Fibroblast of lung (primary cell): ENCODE data around the gene TNFSF13. TPM values are rescaled to one million over a fixed set of nuclear protein-coding genes. Genes with fewer than 3 reads are reported as not detected.

Source experiments
- DNase-seq, 2 donors: peaks; one replicate each; pipeline versions ENCODE4 v3.0.0 to v3.0.0-alpha.2; 2010; ENCODE audit warnings: low read depth in 2 of 2
- H2AFZ ChIP-seq: 2 replicates; pipeline ENCODE4 v1.5.1; 2012; ENCODE audit warnings: low read length, control low read depth, inconsistent platforms
- H3K27ac ChIP-seq: 2 replicates; pipeline ENCODE4 v1.5.1; 2011; ENCODE audit warnings: low read length, control low read depth; ENCODE audit not compliant: insufficient read depth
- H3K27me3 ChIP-seq: 2 replicates; pipeline ENCODE4 v1.5.1; 2011; ENCODE audit warnings: mild to moderate bottlenecking, low read length; ENCODE audit not compliant: control insufficient read depth, insufficient read depth
- H3K36me3 ChIP-seq: 2 replicates; pipeline ENCODE4 v1.5.1; 2011; ENCODE audit warnings: low read length; ENCODE audit not compliant: control insufficient read depth, insufficient read depth
- H3K4me1 ChIP-seq: 2 replicates; pipeline ENCODE4 v1.5.1; 2011; ENCODE audit warnings: low read length; ENCODE audit not compliant: control insufficient read depth, insufficient read depth; ENCODE audit errors: extremely low read depth
- H3K4me2 ChIP-seq: 2 replicates; pipeline ENCODE4 v1.5.1; 2011; ENCODE audit warnings: low read length, control low read depth; ENCODE audit not compliant: insufficient read depth; ENCODE audit errors: extremely low read depth
- H3K4me3 ChIP-seq, 4 experiments: fragments of 200-600 bp in 1 of 4; sonication (generic) in 1 of 4; replicated peaks in 1 of 4; 2 replicates each; pipeline ENCODE4 v1.5.1; 2011 to 2016; ENCODE audit warnings: low read length in 4 of 4, low read depth in 3 of 4, mild to moderate bottlenecking in 3 of 4, control low read depth in 2 of 4, inconsistent platforms in 1 of 4, mixed read lengths in 1 of 4; ENCODE audit not compliant: insufficient read depth in 1 of 4; ENCODE audit errors: control extremely low read depth in 1 of 4
- H3K79me2 ChIP-seq: 2 replicates; pipeline ENCODE4 v1.5.1; 2012; ENCODE audit warnings: mild to moderate bottlenecking, low read length, inconsistent platforms; ENCODE audit not compliant: control insufficient read depth, insufficient read depth
- H3K9ac ChIP-seq: 2 replicates; pipeline ENCODE4 v1.5.1; 2011; ENCODE audit warnings: mild to moderate bottlenecking, low read length, control low read depth; ENCODE audit not compliant: insufficient read depth
- H3K9me3 ChIP-seq: 2 replicates; pipeline ENCODE4 v1.5.1; 2012; ENCODE audit warnings: low read depth, low read length; ENCODE audit not compliant: control insufficient read depth, insufficient read depth
- H4K20me1 ChIP-seq: 2 replicates; pipeline ENCODE4 v1.5.1; 2011; ENCODE audit warnings: low read length; ENCODE audit not compliant: control insufficient read depth, insufficient read depth; ENCODE audit errors: extremely low read depth
- CTCF ChIP-seq, 2 donors: IDR thresholded peaks in 1 of 2; conservative IDR thresholded peaks in 1 of 2; 1 replicate in 1 of 2; 2 replicates in 1 of 2; pipeline ENCODE4 v1.5.1; 2011 to 2012; ENCODE audit warnings: low read length in 2 of 2, control low read depth in 1 of 2, inconsistent platforms in 1 of 2, low read depth in 1 of 2, mild to moderate bottlenecking in 1 of 2
- EZH2 ChIP-seq: IDR thresholded peaks from 2 replicates; pipeline ENCODE4 v1.5.1; 2012; ENCODE audit warnings: low read length, control low read depth, mild to moderate bottlenecking; ENCODE audit errors: missing control alignments
- polyA plus RNA-seq, 2 donors: library from polyadenylated mRNA; depleted of rRNA in 1 of 2; stranded (reverse) in 1 of 2; unstranded in 1 of 2; fragments of >200 nt; gene quantifications; 2 replicates each; pipeline ENCODE4 v1.2.1, GENCODE V29; 2011 to 2012; ENCODE audit warnings: missing spikeins in 1 of 2
- total RNA-seq: library from RNA; depleted of rRNA; stranded (reverse); fragments of >200 nt; gene quantifications from 2 replicates; pipeline ENCODE4 v1.2.1, GENCODE V29; 2014

TNFSF13 gene
- total and polyA plus RNA-seq, 2 donors (not counting 1 experiment from before 2014, with no cell fraction given) = 2.0 to 2.5 TPM

DNA sequence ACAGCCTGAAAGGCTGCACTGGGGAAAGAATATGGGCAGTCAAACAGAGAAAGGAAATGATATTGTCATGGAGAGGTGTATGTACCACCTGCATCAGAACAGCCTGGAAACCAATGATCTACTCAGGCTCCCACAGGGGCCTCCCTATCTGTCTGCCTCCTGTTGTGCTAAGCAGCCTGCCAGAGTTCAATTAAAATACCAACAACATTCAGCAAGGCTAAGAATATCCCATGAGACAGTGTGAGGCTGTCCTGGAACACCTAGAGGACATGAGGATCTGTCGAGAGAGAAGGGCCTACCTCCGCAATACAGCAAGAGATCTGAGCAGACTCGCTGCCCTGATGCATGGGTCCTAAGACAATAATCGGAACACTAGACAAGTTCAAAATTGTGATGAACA is 47.7 kb downstream of the TNFSF13 start:
- H3K27me3 ChIP-seq = no peaks in the 10 kb centered on the region
- H2AFZ ChIP-seq = no peak overlapping the region
- H3K9me3 ChIP-seq = no peaks in the 10 kb centered on the region
- H3K9ac ChIP-seq = no peak overlapping the region
- H4K20me1 ChIP-seq = no peaks in the 10 kb centered on the region
- H3K4me1 ChIP-seq = no peaks in the 10 kb centered on the region
- no peak overlapping the region for H3K4me3 ChIP-seq
- no peak overlapping the region for H3K27ac ChIP-seq
- DNase-seq = no peak
- H3K4me2 ChIP-seq = no peak overlapping the region
- H3K79me2 ChIP-seq = peaks cover 27% of the 10 kb centered on the region
- peaks cover 9% of the 10 kb centered on the region for H3K36me3 ChIP-seq
- TF ChIP-seq CTCF (conservative IDR thresholded peaks at IDR 0.05 in 1 of 2, IDR thresholded peaks at IDR 0.05 in 1 of 2; ENCODE audit: low read depth in 1 of 2, low read length in 2 of 2) (no peak), EZH2 (no peak)

GRCh38 chr17:7610641-7611040 is 52.1 kb downstream of the TNFSF13 start:
- Histone ChIP-seq H2AFZ (no peak overlapping the region), H4K20me1 (no peaks in the 10 kb centered on the region), H3K4me2 (no peak overlapping the region)

More at GRCh38 chr17:7610641-7611040, 52.1 kb downstream of the TNFSF13 start:
- no peak for TF ChIP-seq CTCF (conservative IDR thresholded peaks at IDR 0.05 in 1 of 2, IDR thresholded peaks at IDR 0.05 in 1 of 2; ENCODE audit: low read depth in 1 of 2, low read length in 2 of 2)
- no peak for TF ChIP-seq EZH2
- H3K79me2 ChIP-seq = peaks cover 56% of the 10 kb centered on the region
- H3K27me3 ChIP-seq = no peaks in the 10 kb centered on the region
- no peak overlapping the region for H3K9ac ChIP-seq
- no peak for DNase-seq
- H3K27ac ChIP-seq = no peak overlapping the region
- peaks cover 2% of the 10 kb centered on the region for H3K36me3 ChIP-seq
- H3K4me1 ChIP-seq = peaks cover 5% of the 10 kb centered on the region
- H3K9me3 ChIP-seq = no peaks in the 10 kb centered on the region
- H3K4me3 ChIP-seq = no peak overlapping the region

Other genes with a start within 250 kb of the TNFSF13 start
Only the 30 nearest of the 31 such genes appear.
- 18.2 and 20.1 TPM in 2 replicates for gene NEURL4, start 229.4 kb upstream of the TNFSF13 start, total RNA-seq
- 6.0 and 8.3 TPM in 2 replicates for gene NEURL4, start 229.4 kb upstream of the TNFSF13 start, polyA plus RNA-seq
- 2.1 and 3.9 TPM in 2 replicates for gene ACAP1, start 222.2 kb upstream of the TNFSF13 start, total RNA-seq
- 0.06 and 0.40 TPM in 2 replicates for gene ACAP1, start 222.2 kb upstream of the TNFSF13 start, polyA plus RNA-seq
- gene KCTD11, start 206.6 kb upstream of the TNFSF13 start, total RNA-seq = 8.8 and 9.0 TPM in 2 replicates
- gene KCTD11, start 206.6 kb upstream of the TNFSF13 start, polyA plus RNA-seq = 8.4 and 11.9 TPM in 2 replicates
- gene TMEM95, start 203.6 kb upstream of the TNFSF13 start, total RNA-seq = not detected in 2 replicates
- gene TMEM95, start 203.6 kb upstream of the TNFSF13 start, polyA plus RNA-seq = not detected in 2 replicates
- gene TNK1, start 177.7 kb upstream of the TNFSF13 start, total RNA-seq = 0.66 and 1.0 TPM in 2 replicates
- gene TNK1, start 177.7 kb upstream of the TNFSF13 start, polyA plus RNA-seq = 0.15 and 0.20 TPM in 2 replicates
- gene PLSCR3, start 164.2 kb upstream of the TNFSF13 start, total RNA-seq = 18.7 and 25.4 TPM in 2 replicates
- gene PLSCR3, start 164.2 kb upstream of the TNFSF13 start, polyA plus RNA-seq = 39.1 and 42.1 TPM in 2 replicates
- 206 and 212 TPM in 2 replicates for gene TMEM256, start 154.7 kb upstream of the TNFSF13 start, total RNA-seq
- 59.1 and 78.7 TPM in 2 replicates for gene TMEM256, start 154.7 kb upstream of the TNFSF13 start, polyA plus RNA-seq
- gene NLGN2, start 150.9 kb upstream of the TNFSF13 start, total RNA-seq = 5.1 and 12.1 TPM in 2 replicates
- gene NLGN2, start 150.9 kb upstream of the TNFSF13 start, polyA plus RNA-seq = 7.3 and 10.0 TPM in 2 replicates
- not detected in 2 replicates for gene SPEM1, start 138.4 kb upstream of the TNFSF13 start, total RNA-seq
- not detected in 2 replicates for gene SPEM1, start 138.4 kb upstream of the TNFSF13 start, polyA plus RNA-seq
- not detected in 2 replicates for gene SPEM2, start 133.1 kb upstream of the TNFSF13 start, total RNA-seq
- gene SPEM2, start 133.1 kb upstream of the TNFSF13 start, polyA plus RNA-seq = not detected in 2 replicates
- gene SPEM3, start 129.9 kb upstream of the TNFSF13 start, total RNA-seq = not detected in 2 replicates
- gene SPEM3, start 129.9 kb upstream of the TNFSF13 start, polyA plus RNA-seq = not detected in 2 replicates
- gene TMEM102, start 123.3 kb upstream of the TNFSF13 start, total RNA-seq = 1.5 and 1.8 TPM in 2 replicates
- 0.52 and 0.58 TPM in 2 replicates for gene TMEM102, start 123.3 kb upstream of the TNFSF13 start, polyA plus RNA-seq
- gene FGF11, start 119.2 kb upstream of the TNFSF13 start, total RNA-seq = 0.33 and 1.3 TPM in 2 replicates
- 0.43 and 0.87 TPM in 2 replicates for gene FGF11, start 119.2 kb upstream of the TNFSF13 start, polyA plus RNA-seq
- 5.6 and 12.2 TPM in 2 replicates for gene CHRNB1, start 113.7 kb upstream of the TNFSF13 start, total RNA-seq
- gene CHRNB1, start 113.7 kb upstream of the TNFSF13 start, polyA plus RNA-seq = 6.3 and 9.2 TPM in 2 replicates
- gene ZBTB4, start 79.1 kb upstream of the TNFSF13 start, total RNA-seq = 16.4 and 29.9 TPM in 2 replicates
- gene ZBTB4, start 79.1 kb upstream of the TNFSF13 start, polyA plus RNA-seq = 21.3 and 22.3 TPM in 2 replicates
- not detected in 2 replicates for gene SLC35G6, start 77.3 kb upstream of the TNFSF13 start, total RNA-seq
- not detected in 2 replicates for gene SLC35G6, start 77.3 kb upstream of the TNFSF13 start, polyA plus RNA-seq
- gene POLR2A, start 74.4 kb upstream of the TNFSF13 start, total RNA-seq = 60.1 and 75.8 TPM in 2 replicates
- gene POLR2A, start 74.4 kb upstream of the TNFSF13 start, polyA plus RNA-seq = 6.8 and 7.1 TPM in 2 replicates
- gene TNFSF12, start 9.7 kb upstream of the TNFSF13 start, total RNA-seq = 5.1 and 9.6 TPM in 2 replicates
- 34.4 and 35.9 TPM in 2 replicates for gene TNFSF12, start 9.7 kb upstream of the TNFSF13 start, polyA plus RNA-seq
- gene SENP3, start 3.2 kb downstream of the TNFSF13 start, total RNA-seq = 65.5 and 66.2 TPM in 2 replicates
- 67.6 and 118 TPM in 2 replicates for gene SENP3, start 3.2 kb downstream of the TNFSF13 start, polyA plus RNA-seq
- gene CD68, start 20.9 kb downstream of the TNFSF13 start, total RNA-seq = 16.2 and 29.4 TPM in 2 replicates
- 90.4 and 250 TPM in 2 replicates for gene CD68, start 20.9 kb downstream of the TNFSF13 start, polyA plus RNA-seq
- gene MPDU1, start 25.1 kb downstream of the TNFSF13 start, total RNA-seq = 29.5 and 51.9 TPM in 2 replicates
- 107 and 172 TPM in 2 replicates for gene MPDU1, start 25.1 kb downstream of the TNFSF13 start, polyA plus RNA-seq
- under 0.01 and 0.50 TPM in 2 replicates for gene SOX15, start 31.3 kb downstream of the TNFSF13 start, total RNA-seq
- 0.36 and 0.78 TPM in 2 replicates for gene SOX15, start 31.3 kb downstream of the TNFSF13 start, polyA plus RNA-seq
- 39.8 and 46.6 TPM in 2 replicates for gene FXR2, start 56.1 kb downstream of the TNFSF13 start, total RNA-seq
- gene FXR2, start 56.1 kb downstream of the TNFSF13 start, polyA plus RNA-seq = 22.0 and 28.1 TPM in 2 replicates
- 54.3 and 55.5 TPM in 2 replicates for gene SAT2, start 69.1 kb downstream of the TNFSF13 start, total RNA-seq
- 47.0 and 48.2 TPM in 2 replicates for gene SAT2, start 69.1 kb downstream of the TNFSF13 start, polyA plus RNA-seq
- gene SHBG, start 71.4 kb downstream of the TNFSF13 start, total RNA-seq = 0.26 and 0.33 TPM in 2 replicates
- gene SHBG, start 71.4 kb downstream of the TNFSF13 start, polyA plus RNA-seq = 0.27 and 0.45 TPM in 2 replicates
- gene ATP1B2, start 92.2 kb downstream of the TNFSF13 start, total RNA-seq = 0.33 TPM in 1 of 2 replicates, not detected in the other
- 0.02 and 0.05 TPM in 2 replicates for gene ATP1B2, start 92.2 kb downstream of the TNFSF13 start, polyA plus RNA-seq
- 23.0 and 24.7 TPM in 2 replicates for gene TP53, start 128.7 kb downstream of the TNFSF13 start, total RNA-seq
- 35.5 and 43.2 TPM in 2 replicates for gene TP53, start 128.7 kb downstream of the TNFSF13 start, polyA plus RNA-seq
- 2.3 and 3.1 TPM in 2 replicates for gene WRAP53, start 129.7 kb downstream of the TNFSF13 start, total RNA-seq
- 3.0 and 7.2 TPM in 2 replicates for gene WRAP53, start 129.7 kb downstream of the TNFSF13 start, polyA plus RNA-seq
- gene EFNB3, start 146.5 kb downstream of the TNFSF13 start, total RNA-seq = 0.26 and 0.33 TPM in 2 replicates
- gene EFNB3, start 146.5 kb downstream of the TNFSF13 start, polyA plus RNA-seq = 0.51 and 3.7 TPM in 2 replicates
- 0.17 and 0.26 TPM in 2 replicates for gene DNAH2, start 159.0 kb downstream of the TNFSF13 start, total RNA-seq
- gene DNAH2, start 159.0 kb downstream of the TNFSF13 start, polyA plus RNA-seq = 0.06 and 0.08 TPM in 2 replicates